Activated naive CD4-positive, alpha-beta T cell treated with anti-CD3 and anti-CD28 coated beads, Interleukin-2, amount 50 U/mL, for 24 hours (primary cell): ENCODE results near the gene DUSP3.

Experiments
- H3K27ac Mint-ChIP-seq: one replicate; pipeline ENCODE4 v1.8.0; 2021; ENCODE audit warnings: mild to moderate bottlenecking, mixed read lengths
- H3K27me3 Mint-ChIP-seq: one replicate; pipeline ENCODE4 v1.8.0; 2021; ENCODE audit warnings: mixed read lengths
- H3K36me3 Mint-ChIP-seq: one replicate; pipeline ENCODE4 v1.8.0; 2021; ENCODE audit warnings: mixed read lengths
- H3K4me1 Mint-ChIP-seq: one replicate; pipeline ENCODE4 v1.8.0; 2021; ENCODE audit warnings: mixed read lengths
- H3K4me3 Mint-ChIP-seq: one replicate; pipeline ENCODE4 v1.8.0; 2021; ENCODE audit warnings: mild to moderate bottlenecking, mixed read lengths
- H3K9me3 Mint-ChIP-seq: one replicate; pipeline ENCODE4 v1.8.0; 2021; ENCODE audit warnings: mixed read lengths

Gene DUSP3

GRCh38 chr17:43778337-43779144, at the start of gene DUSP3:
DUSP3 (minus strand) TSS chr17:43778977; CDS start chr17:43778924, 53 bp downstream.
- Mint-ChIP-seq H3K9me3 (no peaks in the 10 kb centered on the region), H3K4me1 (peaks cover 13% of the 10 kb centered on the region), H3K36me3 (peaks cover under 1% of the 10 kb centered on the region), H3K27me3 (peaks cover 6% of the 10 kb centered on the region), H3K27ac (peak within 1 kb of the TSS; percentile 74), H3K4me3 (peak within 1 kb of the TSS; percentile 84)

GRCh38 chr17:43827596-43827995, 48.8 kb upstream of the DUSP3 start:
- Mint-ChIP-seq H3K9me3 (no peaks in the 10 kb centered on the region), H3K27ac (no peak overlapping the region)

DNA sequence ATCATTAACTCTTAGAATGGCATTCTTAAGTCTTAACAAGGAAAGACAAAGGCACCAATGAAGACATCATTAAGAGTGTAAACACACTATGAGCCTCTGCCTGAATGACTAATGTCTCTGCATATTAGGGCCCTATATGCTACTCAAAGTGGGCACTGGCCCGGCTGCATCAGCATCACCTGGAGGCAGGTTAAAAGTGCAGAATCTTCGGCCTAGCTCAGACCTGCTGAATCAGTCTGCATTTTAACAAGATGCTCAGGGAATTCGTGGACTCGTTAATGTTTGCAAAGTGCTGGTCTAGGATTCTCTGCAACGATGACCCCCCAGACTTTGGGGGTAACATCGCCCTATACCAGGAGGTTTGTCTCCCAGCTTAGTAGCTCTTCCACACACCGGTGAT, 47.4 kb upstream of the DUSP3 start:
- H3K4me1 Mint-ChIP-seq, result no peaks in the 10 kb centered on the region

More at GRCh38 chr17:43827596-43827995, 48.8 kb upstream of the DUSP3 start:
- H3K36me3 Mint-ChIP-seq, result no peaks in the 10 kb centered on the region
- H3K27me3 Mint-ChIP-seq, result no peaks in the 10 kb centered on the region
- no peaks in the 10 kb centered on the region for H3K4me1 Mint-ChIP-seq
- H3K4me3 Mint-ChIP-seq, result no peak overlapping the region

DNA sequence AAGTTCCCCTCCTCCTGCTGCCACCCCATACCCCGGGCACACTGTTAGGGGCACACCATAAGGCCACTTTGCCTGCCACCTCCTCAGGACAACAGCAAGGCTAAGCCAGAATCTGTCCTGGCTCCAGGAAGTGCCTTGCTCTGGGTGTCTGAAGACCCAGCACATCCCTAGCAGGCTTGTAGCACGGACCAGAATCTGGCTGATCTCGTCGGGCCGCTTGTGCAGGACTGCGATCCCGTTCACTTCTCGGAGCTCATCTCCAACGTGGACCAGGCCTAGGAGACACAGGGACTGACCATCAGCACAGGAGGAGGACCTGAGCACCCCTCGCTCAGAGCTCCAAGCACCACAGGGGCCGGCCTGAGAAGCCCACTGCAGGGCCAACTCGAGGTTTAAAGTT, 46.8 kb upstream of the DUSP3 start:
- H3K4me1 Mint-ChIP-seq, result no peaks in the 10 kb centered on the region
- no peaks in the 10 kb centered on the region for H3K27me3 Mint-ChIP-seq
- no peak overlapping the region for H3K27ac Mint-ChIP-seq
- no peaks in the 10 kb centered on the region for H3K36me3 Mint-ChIP-seq
- no peaks in the 10 kb centered on the region for H3K9me3 Mint-ChIP-seq
- no peak overlapping the region for H3K4me3 Mint-ChIP-seq

More for the DNA sequence above, 47.4 kb upstream of the DUSP3 start:
- no peaks in the 10 kb centered on the region for H3K27me3 Mint-ChIP-seq
- no peaks in the 10 kb centered on the region for H3K36me3 Mint-ChIP-seq
- H3K4me3 Mint-ChIP-seq, result no peak overlapping the region
- no peaks in the 10 kb centered on the region for H3K9me3 Mint-ChIP-seq
- no peak overlapping the region for H3K27ac Mint-ChIP-seq

DNA sequence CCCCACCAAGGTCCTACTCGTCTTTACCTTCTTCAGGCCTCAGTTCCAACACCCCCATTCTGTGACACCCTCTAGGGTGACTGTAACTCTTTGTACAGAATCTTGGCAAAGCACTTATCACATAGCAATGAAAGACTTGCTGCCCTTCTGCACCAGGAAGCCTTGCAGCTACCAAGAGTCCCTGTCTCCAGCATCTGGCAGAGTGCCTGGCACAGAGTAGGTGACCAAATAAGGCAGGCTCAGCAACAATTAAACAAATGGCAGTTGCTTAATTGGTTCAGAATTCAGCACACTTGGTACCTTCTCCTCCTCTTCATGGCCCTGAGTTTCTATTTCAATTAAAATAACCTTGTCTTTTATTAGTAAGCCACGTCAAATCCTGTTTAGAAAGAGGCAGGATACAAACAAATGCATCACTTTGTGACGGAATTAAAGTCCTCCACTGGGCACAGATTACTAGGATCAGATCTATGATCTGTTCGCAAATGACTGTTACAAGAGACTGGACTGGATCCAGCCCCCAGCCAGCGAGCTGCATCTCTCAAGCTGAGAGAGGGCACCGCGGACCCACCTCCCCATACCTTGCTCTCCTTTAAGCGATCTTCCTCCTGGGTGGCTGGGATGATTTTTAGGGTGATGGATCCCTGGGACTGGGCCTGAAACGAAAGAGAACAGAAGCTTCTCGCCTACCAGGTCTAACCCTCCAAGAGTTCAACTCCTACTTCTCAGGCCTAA, 44.7 kb upstream of the DUSP3 start:
- H3K4me1 Mint-ChIP-seq, result no peaks in the 10 kb centered on the region
- no peaks in the 10 kb centered on the region for H3K9me3 Mint-ChIP-seq
- H3K36me3 Mint-ChIP-seq, result no peaks in the 10 kb centered on the region
- no peaks in the 10 kb centered on the region for H3K27me3 Mint-ChIP-seq
- no peak overlapping the region for H3K4me3 Mint-ChIP-seq
- no peak overlapping the region for H3K27ac Mint-ChIP-seq

GRCh38 chr17:43822570-43823190, 43.9 kb upstream of the DUSP3 start:
- no peaks in the 10 kb centered on the region for H3K9me3 Mint-ChIP-seq
- H3K4me3 Mint-ChIP-seq, result no peak overlapping the region
- H3K27ac Mint-ChIP-seq, result no peak overlapping the region
- H3K27me3 Mint-ChIP-seq, result no peaks in the 10 kb centered on the region
- H3K36me3 Mint-ChIP-seq, result no peaks in the 10 kb centered on the region
- H3K4me1 Mint-ChIP-seq, result no peaks in the 10 kb centered on the region

- Mint-ChIP-seq H3K36me3 (no peaks in the 10 kb centered on the region), H3K27ac (no peak overlapping the region), H3K27me3 (no peaks in the 10 kb centered on the region), H3K9me3 (no peaks in the 10 kb centered on the region), H3K4me1 (no peaks in the 10 kb centered on the region), H3K4me3 (no peak overlapping the region)
Observed at GRCh38 chr17:43820759-43821158, 42.0 kb upstream of the DUSP3 start.

DNA sequence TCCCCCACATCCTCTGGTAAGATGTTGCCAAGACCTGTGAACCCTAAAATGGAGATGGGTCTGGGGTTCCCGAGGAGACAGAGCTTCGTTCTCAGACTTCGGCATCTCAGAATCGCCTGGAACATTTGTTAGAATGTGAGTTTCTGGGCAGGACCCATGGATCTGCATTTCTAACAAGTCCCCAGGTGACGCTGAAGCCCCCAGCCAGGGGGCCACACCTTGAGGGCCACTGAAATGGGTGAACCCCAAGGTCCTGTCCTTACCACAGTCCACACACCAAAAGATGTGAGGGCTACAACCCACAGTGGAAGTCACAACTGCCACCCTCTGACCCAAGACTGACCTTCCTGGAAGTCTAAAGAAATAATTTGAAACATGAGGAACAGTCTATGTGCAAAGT, 40.2 kb upstream of the DUSP3 start:
- Mint-ChIP-seq H3K27me3 (no peaks in the 10 kb centered on the region), H3K4me3 (no peak overlapping the region), H3K9me3 (no peaks in the 10 kb centered on the region), H3K36me3 (no peaks in the 10 kb centered on the region), H3K27ac (no peak overlapping the region), H3K4me1 (no peaks in the 10 kb centered on the region)

GRCh38 chr17:43817826-43818225, 39.0 kb upstream of the DUSP3 start:
- no peak overlapping the region for H3K27ac Mint-ChIP-seq
- H3K9me3 Mint-ChIP-seq, result no peaks in the 10 kb centered on the region
- no peak overlapping the region for H3K4me3 Mint-ChIP-seq
- H3K4me1 Mint-ChIP-seq, result no peaks in the 10 kb centered on the region
- no peaks in the 10 kb centered on the region for H3K36me3 Mint-ChIP-seq
- no peaks in the 10 kb centered on the region for H3K27me3 Mint-ChIP-seq

GRCh38 chr17:43816336-43817320, 37.9 kb upstream of the DUSP3 start:
- Mint-ChIP-seq H3K9me3 (no peaks in the 10 kb centered on the region), H3K27ac (no peak overlapping the region)

DNA sequence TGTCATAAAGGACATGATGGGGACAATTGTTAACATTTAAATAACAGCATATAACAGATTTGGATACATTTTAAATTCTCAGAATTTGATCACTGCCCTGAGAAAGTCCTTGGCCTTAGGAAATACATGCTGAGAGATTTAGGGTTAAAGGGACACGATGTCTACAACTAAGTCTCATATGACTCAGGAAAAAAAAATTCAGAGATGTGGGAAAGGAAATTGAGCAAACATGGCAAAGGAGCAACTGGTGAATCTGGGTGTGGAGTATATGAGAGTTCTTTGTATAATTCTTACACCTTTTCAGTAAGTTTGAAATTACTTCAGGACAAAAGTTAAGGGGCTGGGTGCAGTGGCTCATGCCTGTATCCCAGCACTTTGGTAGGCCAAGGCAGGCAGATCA, 35.9 kb upstream of the DUSP3 start:
- Mint-ChIP-seq H3K36me3 (no peaks in the 10 kb centered on the region), H3K27ac (no peak overlapping the region), H3K9me3 (no peaks in the 10 kb centered on the region), H3K4me3 (no peak overlapping the region), H3K4me1 (no peaks in the 10 kb centered on the region), H3K27me3 (no peaks in the 10 kb centered on the region)

More at GRCh38 chr17:43816336-43817320, 37.9 kb upstream of the DUSP3 start:
- Mint-ChIP-seq H3K27me3 (no peaks in the 10 kb centered on the region), H3K36me3 (no peaks in the 10 kb centered on the region), H3K4me3 (no peak overlapping the region), H3K4me1 (no peaks in the 10 kb centered on the region)

DNA sequence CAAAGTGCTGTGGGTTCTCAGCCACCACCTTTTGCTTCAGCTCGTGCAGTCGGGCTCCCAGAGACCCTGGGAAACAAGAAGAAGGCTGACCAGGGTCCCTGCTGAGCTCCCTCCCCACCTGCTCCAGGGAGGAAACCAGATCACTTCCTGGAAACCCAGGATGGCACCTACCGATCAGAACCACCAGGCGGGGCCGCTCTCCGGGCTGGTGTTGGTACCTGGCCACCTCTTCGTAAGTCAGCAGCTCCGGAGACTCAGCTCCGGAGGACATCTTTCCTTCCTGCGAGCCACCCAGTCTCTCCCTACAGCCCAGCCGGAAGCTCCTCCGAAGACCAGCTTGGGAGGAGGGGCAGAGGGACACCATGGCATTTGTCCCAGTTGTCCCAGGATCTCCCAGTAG, 35.2 kb upstream of the DUSP3 start:
- Mint-ChIP-seq H3K4me3 (no peak overlapping the region), H3K36me3 (no peaks in the 10 kb centered on the region), H3K4me1 (no peaks in the 10 kb centered on the region), H3K9me3 (no peaks in the 10 kb centered on the region), H3K27ac (no peak overlapping the region), H3K27me3 (no peaks in the 10 kb centered on the region)

DNA sequence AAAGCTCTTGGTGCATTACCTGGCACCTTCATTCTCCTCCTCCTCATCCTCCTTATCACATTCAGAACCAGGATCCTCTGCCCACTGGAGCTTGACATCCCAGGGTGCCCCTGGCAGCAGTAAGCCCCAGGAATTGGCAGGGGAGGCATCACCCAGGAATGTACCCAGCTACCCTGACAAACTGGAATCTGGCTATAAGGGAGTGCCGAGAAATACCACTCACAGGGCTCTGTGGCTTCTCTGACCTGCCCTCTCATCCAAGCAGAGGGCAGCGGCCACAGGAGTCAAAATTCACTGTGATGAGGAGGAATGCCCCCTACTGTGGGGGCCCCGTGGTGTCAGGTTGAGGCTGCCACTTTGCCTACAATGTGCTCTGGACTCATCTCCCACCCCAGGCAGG, 34.6 kb upstream of the DUSP3 start:
- Mint-ChIP-seq H3K36me3 (no peaks in the 10 kb centered on the region), H3K9me3 (no peaks in the 10 kb centered on the region), H3K27ac (no peak overlapping the region), H3K4me3 (no peak overlapping the region), H3K4me1 (no peaks in the 10 kb centered on the region), H3K27me3 (no peaks in the 10 kb centered on the region)

GRCh38 chr17:43812396-43813265, 33.9 kb upstream of the DUSP3 start:
- Mint-ChIP-seq H3K9me3 (no peaks in the 10 kb centered on the region), H3K27ac (no peak overlapping the region), H3K4me3 (no peak overlapping the region), H3K36me3 (no peaks in the 10 kb centered on the region), H3K4me1 (no peaks in the 10 kb centered on the region), H3K27me3 (no peaks in the 10 kb centered on the region)
